Measurements from ENCODE around the gene SRRM2.

SRRM2 gene

GRCh38 chr16:2764718-2765117, 12.3 kb downstream of the SRRM2 start:
- peak in 1 of 2 experiments; percentile 12 for DNase-seq (ENCODE audit: low read depth in 1 of 2, low spot score in 1 of 2)
- TF ChIP-seq POLR2AphosphoS5 (IDR thresholded peaks at IDR 0.05; ENCODE audit: low read depth), result no peak
- no peak for TF ChIP-seq CTCF (IDR thresholded peaks at IDR 0.05; ENCODE audit: insufficient read depth, low read length)
- no peak for TF ChIP-seq REST (IDR thresholded peaks at IDR 0.05; ENCODE audit: insufficient replicate concordance, low read depth)
- no peak for TF ChIP-seq SPI1 (IDR thresholded peaks at IDR 0.05; ENCODE audit: borderline replicate concordance, low read depth)
- TF ChIP-seq GABPA (IDR thresholded peaks at IDR 0.05; ENCODE audit: low read depth), result no peak
- H3K27me3 ChIP-seq (ENCODE audit: insufficient read depth, poor library complexity, severe bottlenecking), result no peaks in the 10 kb centered on the region

GRCh38 chr16:2765462-2766404, 13.3 kb downstream of the SRRM2 start:
- TF ChIP-seq POLR2AphosphoS5 (IDR thresholded peaks at IDR 0.05; ENCODE audit: low read depth) (peak; percentile 1; the same call in 1 of the 2 replicates), GABPA (IDR thresholded peaks at IDR 0.05; ENCODE audit: low read depth) (no peak), SPI1 (IDR thresholded peaks at IDR 0.05; ENCODE audit: borderline replicate concordance, low read depth) (no peak), REST (IDR thresholded peaks at IDR 0.05; ENCODE audit: insufficient replicate concordance, low read depth) (no peak), CTCF (IDR thresholded peaks at IDR 0.05; ENCODE audit: insufficient read depth, low read length) (no peak)
- DNase-seq (ENCODE audit: low read depth in 1 of 2, low spot score in 1 of 2), result peak in 1 of 2 experiments; percentile 6

More at GRCh38 chr16:2764718-2765117, 12.3 kb downstream of the SRRM2 start:
- H3K4me3 ChIP-seq (replicated peaks; ENCODE audit: insufficient read depth, low read length), result no peak overlapping the region
- H3K27ac ChIP-seq (replicated peaks), result no peak overlapping the region

GRCh38 chr16:2766430-2767139, 14.1 kb downstream of the SRRM2 start:
- peak in 1 of 2 experiments; percentile 10 for DNase-seq (ENCODE audit: low read depth in 1 of 2, low spot score in 1 of 2)
- Histone ChIP-seq H3K27ac (replicated peaks) (no peak overlapping the region), H3K4me3 (replicated peaks; ENCODE audit: insufficient read depth, low read length) (no peak overlapping the region), H3K27me3 (ENCODE audit: insufficient read depth, poor library complexity, severe bottlenecking) (no peaks in the 10 kb centered on the region)
- TF ChIP-seq GABPA (IDR thresholded peaks at IDR 0.05; ENCODE audit: low read depth) (no peak), SPI1 (IDR thresholded peaks at IDR 0.05; ENCODE audit: borderline replicate concordance, low read depth) (no peak), CTCF (IDR thresholded peaks at IDR 0.05; ENCODE audit: insufficient read depth, low read length) (no peak), REST (IDR thresholded peaks at IDR 0.05; ENCODE audit: insufficient replicate concordance, low read depth) (no peak), POLR2AphosphoS5 (IDR thresholded peaks at IDR 0.05; ENCODE audit: low read depth) (no peak)

More at GRCh38 chr16:2765462-2766404, 13.3 kb downstream of the SRRM2 start:
- Histone ChIP-seq H3K4me3 (replicated peaks; ENCODE audit: insufficient read depth, low read length) (no peak overlapping the region), H3K27me3 (ENCODE audit: insufficient read depth, poor library complexity, severe bottlenecking) (no peaks in the 10 kb centered on the region), H3K27ac (replicated peaks) (no peak overlapping the region)
